ENCODE data around the gene LY86. TPM values are rescaled to one million over a fixed set of nuclear protein-coding genes. Genes with fewer than 3 reads are reported as not detected.

The LY86 gene
- total and polyA plus RNA-seq, 10 of the 15 experiments (the other 5 are each of a cell fraction or from before 2014, with no cell fraction given): 68.2 to 457 (median 128) TPM

- TF ChIP-seq RUNX3 (IDR thresholded peaks at IDR 0.05; ENCODE audit: low read length): no peak
- TF ChIP-seq, protein P1, sequence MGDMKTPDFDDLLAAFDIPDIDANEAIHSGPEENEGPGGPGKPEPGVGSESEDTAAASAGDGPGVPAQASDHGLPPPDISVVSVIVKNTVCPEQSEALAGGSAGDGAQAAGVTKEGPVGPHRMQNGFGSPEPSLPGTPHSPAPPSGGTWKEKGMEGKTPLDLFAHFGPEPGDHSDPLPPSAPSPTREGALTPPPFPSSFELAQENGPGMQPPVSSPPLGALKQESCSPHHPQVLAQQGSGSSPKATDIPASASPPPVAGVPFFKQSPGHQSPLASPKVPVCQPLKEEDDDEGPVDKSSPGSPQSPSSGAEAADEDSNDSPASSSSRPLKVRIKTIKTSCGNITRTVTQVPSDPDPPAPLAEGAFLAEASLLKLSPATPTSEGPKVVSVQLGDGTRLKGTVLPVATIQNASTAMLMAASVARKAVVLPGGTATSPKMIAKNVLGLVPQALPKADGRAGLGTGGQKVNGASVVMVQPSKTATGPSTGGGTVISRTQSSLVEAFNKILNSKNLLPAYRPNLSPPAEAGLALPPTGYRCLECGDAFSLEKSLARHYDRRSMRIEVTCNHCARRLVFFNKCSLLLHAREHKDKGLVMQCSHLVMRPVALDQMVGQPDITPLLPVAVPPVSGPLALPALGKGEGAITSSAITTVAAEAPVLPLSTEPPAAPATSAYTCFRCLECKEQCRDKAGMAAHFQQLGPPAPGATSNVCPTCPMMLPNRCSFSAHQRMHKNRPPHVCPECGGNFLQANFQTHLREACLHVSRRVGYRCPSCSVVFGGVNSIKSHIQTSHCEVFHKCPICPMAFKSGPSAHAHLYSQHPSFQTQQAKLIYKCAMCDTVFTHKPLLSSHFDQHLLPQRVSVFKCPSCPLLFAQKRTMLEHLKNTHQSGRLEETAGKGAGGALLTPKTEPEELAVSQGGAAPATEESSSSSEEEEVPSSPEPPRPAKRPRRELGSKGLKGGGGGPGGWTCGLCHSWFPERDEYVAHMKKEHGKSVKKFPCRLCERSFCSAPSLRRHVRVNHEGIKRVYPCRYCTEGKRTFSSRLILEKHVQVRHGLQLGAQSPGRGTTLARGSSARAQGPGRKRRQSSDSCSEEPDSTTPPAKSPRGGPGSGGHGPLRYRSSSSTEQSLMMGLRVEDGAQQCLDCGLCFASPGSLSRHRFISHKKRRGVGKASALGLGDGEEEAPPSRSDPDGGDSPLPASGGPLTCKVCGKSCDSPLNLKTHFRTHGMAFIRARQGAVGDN (IDR thresholded peaks at IDR 0.05): no peak
- TF ChIP-seq RELA (IDR thresholded peaks at IDR 0.05; ENCODE audit: borderline replicate concordance, partially characterized antibody): no peak
- no peak for TF ChIP-seq POU2F2 (IDR thresholded peaks at IDR 0.05; ENCODE audit: borderline replicate concordance, low read depth, low read length)
- no peak for TF ChIP-seq RAD21 (IDR thresholded peaks at IDR 0.05; ENCODE audit: insufficient read depth, low read depth, low read length)
- no peak for TF ChIP-seq EZH2 (IDR thresholded peaks at IDR 0.05; ENCODE audit: borderline replicate concordance, control insufficient read depth, low read depth, low read length)
- Histone ChIP-seq H3K4me1 (ENCODE audit: control insufficient read depth, insufficient read depth, low read length) (0 out of 2 replicates have a peak, but pooled peaks cover 3% of the 10 kb centered on the region), H3K27me3 (replicated peaks in 1 of 2; ENCODE audit: control insufficient read depth in 2 of 2, insufficient read depth in 2 of 2, low read length in 1 of 2) (no peaks in the 10 kb centered on the region), H3K9ac (ENCODE audit: control insufficient read depth, insufficient read depth, low read length) (no peak overlapping the region), H3K79me2 (ENCODE audit: control insufficient read depth, insufficient read depth, low read length) (peaks cover 5% of the 10 kb centered on the region), H3K9me3 (replicated peaks; ENCODE audit: control insufficient read depth, insufficient read depth, low read length) (peaks cover 12% of the 10 kb centered on the region), H3K4me3 (no peak overlapping the region), H3K36me3 (ENCODE audit: control insufficient read depth in 2 of 2, insufficient read depth in 2 of 2, low read length in 1 of 2) (peaks cover 2 to 12% of the 10 kb centered on the region in 2 experiments; a peak in 3 of 4 replicates), H2AFZ (ENCODE audit: control insufficient read depth, low read depth, low read length) (no peak overlapping the region), H3K27ac (ENCODE audit: control insufficient read depth, insufficient read depth) (no peak overlapping the region), H4K20me1 (ENCODE audit: control insufficient read depth, insufficient read depth) (no peaks in the 10 kb centered on the region), H3K4me2 (ENCODE audit: control insufficient read depth, insufficient read depth) (no peak overlapping the region)
- FAIRE-seq (no peak), ATAC-seq (no peak), DNase-seq (ENCODE audit: low read depth, low spot score) (no peak)
- POLR2A ChIA-PET: interaction anchor here (0.5 kb wide), 1 partner anchor 826 kb away, joined by 4 read pairs; no protein-coding TSS in a partner anchor
- intact Hi-C loops (cut with micrococcal nuclease; ENCODE audit: unreplicated experiment) (no loop called here), in situ Hi-C loops (cut with MboI) (no loop called here)
- BruUV-seq (replicated peaks): no TSS peak
- 84% methylated on average over 13 of the region's 13 CpGs for WGBS (ENCODE audit: insufficient coverage, insufficient replicate concordance, low lambda C conversion rate, missing lambda C conversion rate)
- SMC1A ChIA-PET (ENCODE audit: uncharacterized antibody, unreplicated experiment): interaction anchor here (1.7 kb wide), 1 partner anchor 11 kb away, joined by 4 read pairs; no protein-coding TSS in a partner anchor
- CTCF ChIA-PET: interaction anchor here (0.8 to 1.5 kb wide), 3 partner anchors 11 to 493 kb away, joined by 3 to 4 read pairs (median 3); no protein-coding TSS in a partner anchor
- RAD21 ChIA-PET (ENCODE audit: unreplicated experiment): interaction anchor here (1.0 to 1.3 kb wide), 3 partner anchors 10 to 18 kb away, joined by 3 read pairs; no protein-coding TSS in a partner anchor
Observed at GRCh38 chr6:6569096-6569810, 19.3 kb upstream of the LY86 start.

Measured in GM12878 (cell line).